ENCODE measurements around the gene CSNK2B. TPM values are rescaled to one million over a fixed set of nuclear protein-coding genes. Genes with fewer than 3 reads are reported as not detected.

CSNK2B gene
- total RNA-seq, 1 experiment from 2014 or later = 219 TPM

DNA sequence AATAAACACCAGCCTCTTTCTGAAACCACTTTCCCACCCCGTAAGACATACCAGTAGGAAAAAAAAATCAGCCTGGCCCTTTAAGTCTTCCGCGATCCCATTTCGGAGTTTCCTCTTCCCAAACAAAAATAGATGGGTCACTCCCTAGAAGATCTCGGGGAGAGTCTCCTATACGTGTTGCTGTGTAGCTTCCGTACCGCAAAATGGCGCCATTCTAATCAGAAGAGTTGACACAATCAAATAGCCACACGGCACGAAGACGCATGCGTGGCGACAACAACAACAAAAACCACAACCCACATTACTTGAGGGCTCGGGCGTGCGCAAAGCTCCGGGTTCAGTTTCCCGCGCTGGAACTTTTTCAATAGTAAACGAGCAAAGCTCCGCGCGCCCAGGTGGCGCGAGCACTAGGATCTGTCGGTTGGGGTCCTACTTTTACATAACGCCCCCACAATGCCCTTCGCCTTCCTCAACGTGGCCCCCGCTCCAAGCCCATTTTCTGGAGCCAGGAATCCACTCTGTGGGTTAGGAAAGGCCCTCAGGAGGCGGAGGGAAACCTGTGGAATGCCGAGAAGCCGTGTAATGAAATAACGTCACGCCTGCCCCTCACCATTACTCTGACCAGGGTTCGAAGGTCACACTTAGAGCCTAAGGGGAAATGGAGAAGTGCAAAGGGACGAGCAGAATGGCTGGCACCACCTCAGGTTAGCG, 935 bp upstream of the CSNK2B start, which contains the start of gene GPANK1:
Gene GPANK1, minus strand, starts transcription at position 208 of the 711 bp plus-strand sequence. CDS start 519 bp downstream, outside the sequence.
- ChIA-PET CTCF (no interaction called here), POLR2A (interaction anchor here (0.6 kb wide), 2 partner anchors 40 to 166 kb away, joined by 4 to 15 read pairs; no protein-coding TSS in a partner anchor)
- BruUV-seq (replicated peaks) = no TSS peak
- Histone ChIP-seq H3K4me1 (ENCODE audit: control insufficient read depth, insufficient read depth, low read length) (peaks cover 14% of the 10 kb centered on the region), H3K27me3 (ENCODE audit: control insufficient read depth, insufficient read depth, low read length) (no peaks in the 10 kb centered on the region), H3K27ac (ENCODE audit: low read length) (peak within 1 kb of the TSS; percentile 94), H3K4me3 (ENCODE audit: low read depth in 2 of 2, low read length in 2 of 2) (peak within 1 kb of the TSS; percentile 76 to 94), H3K36me3 (ENCODE audit: control insufficient read depth, insufficient read depth, low read length) (peaks cover 33% of the 10 kb centered on the region), H3K9me3 (ENCODE audit: control insufficient read depth, insufficient read depth, low read depth, low read length) (no peaks in the 10 kb centered on the region)
- TF ChIP-seq TCF7L2 (IDR thresholded peaks at IDR 0.05; ENCODE audit: low read depth, low read length) (peak; percentile 49; the same call in 1 of the 2 replicates), POLR2AphosphoS5 (IDR thresholded peaks at IDR 0.05; ENCODE audit: low read depth, low read length) (peak; percentile 30; the same call in 1 of the 2 replicates)
- TF ChIP-seq, protein P1, sequence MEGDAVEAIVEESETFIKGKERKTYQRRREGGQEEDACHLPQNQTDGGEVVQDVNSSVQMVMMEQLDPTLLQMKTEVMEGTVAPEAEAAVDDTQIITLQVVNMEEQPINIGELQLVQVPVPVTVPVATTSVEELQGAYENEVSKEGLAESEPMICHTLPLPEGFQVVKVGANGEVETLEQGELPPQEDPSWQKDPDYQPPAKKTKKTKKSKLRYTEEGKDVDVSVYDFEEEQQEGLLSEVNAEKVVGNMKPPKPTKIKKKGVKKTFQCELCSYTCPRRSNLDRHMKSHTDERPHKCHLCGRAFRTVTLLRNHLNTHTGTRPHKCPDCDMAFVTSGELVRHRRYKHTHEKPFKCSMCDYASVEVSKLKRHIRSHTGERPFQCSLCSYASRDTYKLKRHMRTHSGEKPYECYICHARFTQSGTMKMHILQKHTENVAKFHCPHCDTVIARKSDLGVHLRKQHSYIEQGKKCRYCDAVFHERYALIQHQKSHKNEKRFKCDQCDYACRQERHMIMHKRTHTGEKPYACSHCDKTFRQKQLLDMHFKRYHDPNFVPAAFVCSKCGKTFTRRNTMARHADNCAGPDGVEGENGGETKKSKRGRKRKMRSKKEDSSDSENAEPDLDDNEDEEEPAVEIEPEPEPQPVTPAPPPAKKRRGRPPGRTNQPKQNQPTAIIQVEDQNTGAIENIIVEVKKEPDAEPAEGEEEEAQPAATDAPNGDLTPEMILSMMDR (IDR thresholded peaks at IDR 0.05) = no peak
- peak; percentile 57 for ATAC-seq
- intact Hi-C loops (cut with micrococcal nuclease; ENCODE audit: unreplicated experiment) = no loop called here
- in situ Hi-C loops (cut with HindIII; ENCODE audit: low pct_unique_long_range_greater_than_20kb, low sequenced_read_pairs) = no loop called here
- peak; percentile 87 for DNase-seq (ENCODE audit: low read depth, low spot score)

DNA sequence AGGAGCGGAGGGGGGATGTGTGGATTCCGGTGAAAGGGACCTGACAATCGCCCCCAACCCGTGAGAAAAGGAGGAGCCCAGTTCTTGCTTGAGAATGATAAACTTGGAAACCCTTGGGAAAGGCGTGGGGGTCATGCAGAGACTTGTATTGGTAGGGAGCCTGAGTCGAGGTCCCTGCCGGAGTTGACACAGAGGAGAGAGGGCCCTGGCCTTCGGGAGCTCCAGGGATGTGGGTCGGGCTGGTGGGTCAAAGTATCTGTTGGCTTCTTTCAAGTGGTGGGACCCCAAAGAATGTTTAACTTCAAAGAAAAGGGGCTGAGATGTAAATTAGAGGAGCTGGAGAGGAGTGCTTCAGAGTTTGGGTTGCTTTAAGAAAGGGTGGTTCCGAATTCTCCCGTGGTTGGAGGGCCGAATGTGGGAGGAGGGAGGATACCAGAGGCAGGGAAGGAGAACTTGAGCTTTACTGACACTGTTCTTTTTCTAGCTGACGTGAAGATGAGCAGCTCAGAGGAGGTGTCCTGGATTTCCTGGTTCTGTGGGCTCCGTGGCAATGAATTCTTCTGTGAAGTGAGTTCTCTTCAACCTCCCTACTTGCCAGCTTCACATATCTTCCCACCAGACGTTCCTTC, 571 bp downstream of the CSNK2B start:
- Histone ChIP-seq H3K4me1 (ENCODE audit: control insufficient read depth, insufficient read depth, low read length) (peaks cover 14% of the 10 kb centered on the region), H3K9me3 (ENCODE audit: control insufficient read depth, insufficient read depth, low read depth, low read length) (no peaks in the 10 kb centered on the region), H3K36me3 (ENCODE audit: control insufficient read depth, insufficient read depth, low read length) (peaks cover 36% of the 10 kb centered on the region), H3K27me3 (ENCODE audit: control insufficient read depth, insufficient read depth, low read length) (no peaks in the 10 kb centered on the region), H3K27ac (ENCODE audit: low read length) (peak overlapping the region; percentile 96), H3K4me3 (ENCODE audit: low read depth in 2 of 2, low read length in 2 of 2) (peak overlapping the region; percentile 76 to 94)
- no peak for DNase-seq (ENCODE audit: low read depth, low spot score)
- ChIA-PET POLR2A (no interaction called here), CTCF (no interaction called here)
- no TSS peak for BruUV-seq (replicated peaks)
- no peak for ATAC-seq
- in situ Hi-C loops (cut with HindIII; ENCODE audit: low pct_unique_long_range_greater_than_20kb, low sequenced_read_pairs) = no loop called here
- TF ChIP-seq, protein P2, sequence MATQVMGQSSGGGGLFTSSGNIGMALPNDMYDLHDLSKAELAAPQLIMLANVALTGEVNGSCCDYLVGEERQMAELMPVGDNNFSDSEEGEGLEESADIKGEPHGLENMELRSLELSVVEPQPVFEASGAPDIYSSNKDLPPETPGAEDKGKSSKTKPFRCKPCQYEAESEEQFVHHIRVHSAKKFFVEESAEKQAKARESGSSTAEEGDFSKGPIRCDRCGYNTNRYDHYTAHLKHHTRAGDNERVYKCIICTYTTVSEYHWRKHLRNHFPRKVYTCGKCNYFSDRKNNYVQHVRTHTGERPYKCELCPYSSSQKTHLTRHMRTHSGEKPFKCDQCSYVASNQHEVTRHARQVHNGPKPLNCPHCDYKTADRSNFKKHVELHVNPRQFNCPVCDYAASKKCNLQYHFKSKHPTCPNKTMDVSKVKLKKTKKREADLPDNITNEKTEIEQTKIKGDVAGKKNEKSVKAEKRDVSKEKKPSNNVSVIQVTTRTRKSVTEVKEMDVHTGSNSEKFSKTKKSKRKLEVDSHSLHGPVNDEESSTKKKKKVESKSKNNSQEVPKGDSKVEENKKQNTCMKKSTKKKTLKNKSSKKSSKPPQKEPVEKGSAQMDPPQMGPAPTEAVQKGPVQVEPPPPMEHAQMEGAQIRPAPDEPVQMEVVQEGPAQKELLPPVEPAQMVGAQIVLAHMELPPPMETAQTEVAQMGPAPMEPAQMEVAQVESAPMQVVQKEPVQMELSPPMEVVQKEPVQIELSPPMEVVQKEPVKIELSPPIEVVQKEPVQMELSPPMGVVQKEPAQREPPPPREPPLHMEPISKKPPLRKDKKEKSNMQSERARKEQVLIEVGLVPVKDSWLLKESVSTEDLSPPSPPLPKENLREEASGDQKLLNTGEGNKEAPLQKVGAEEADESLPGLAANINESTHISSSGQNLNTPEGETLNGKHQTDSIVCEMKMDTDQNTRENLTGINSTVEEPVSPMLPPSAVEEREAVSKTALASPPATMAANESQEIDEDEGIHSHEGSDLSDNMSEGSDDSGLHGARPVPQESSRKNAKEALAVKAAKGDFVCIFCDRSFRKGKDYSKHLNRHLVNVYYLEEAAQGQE (IDR thresholded peaks at IDR 0.05; ENCODE audit: insufficient read depth in 1 of 2, low read depth in 2 of 2, low read length in 1 of 2) = no peak
- TF ChIP-seq SIN3A (IDR thresholded peaks at IDR 0.05; ENCODE audit: borderline replicate concordance, insufficient read depth, low read depth, low read length) = no peak
- TF ChIP-seq, protein P1 (IDR thresholded peaks at IDR 0.05) = no peak
- no peak for TF ChIP-seq POLR2AphosphoS5 (IDR thresholded peaks at IDR 0.05; ENCODE audit: low read depth, low read length)
- no peak for TF ChIP-seq TCF7L2 (IDR thresholded peaks at IDR 0.05; ENCODE audit: low read depth, low read length)
- intact Hi-C loops (cut with micrococcal nuclease; ENCODE audit: unreplicated experiment) = no loop called here

All from Panc1 (cell line).